ENCODE data around the gene NRIP3. TPM values are rescaled to one million over a fixed set of nuclear protein-coding genes. Genes with fewer than 3 reads are reported as not detected.

The NRIP3 gene
- polyA plus RNA-seq (2011; rRNA removed) = 11.1 and 12.3 TPM in 2 replicates
- 13.5 and 15.8 TPM in 2 replicates for polyA minus RNA-seq (2011; rRNA and poly(A)+ RNA removed)

GRCh38 chr11:9003573-9004182 lies at the start of gene NRIP3:
Gene NRIP3, minus strand, starts transcription at chr11:9004001. Its CDS starts 66 bp downstream, at chr11:9003935.
- POLR2A ChIA-PET = interaction anchor here (0.6 to 1.2 kb wide), 4 partner anchors 13 to 39 kb away, joined by 3 to 6 read pairs (median 3); partner anchors contain the start of gene TMEM9B

DNA sequence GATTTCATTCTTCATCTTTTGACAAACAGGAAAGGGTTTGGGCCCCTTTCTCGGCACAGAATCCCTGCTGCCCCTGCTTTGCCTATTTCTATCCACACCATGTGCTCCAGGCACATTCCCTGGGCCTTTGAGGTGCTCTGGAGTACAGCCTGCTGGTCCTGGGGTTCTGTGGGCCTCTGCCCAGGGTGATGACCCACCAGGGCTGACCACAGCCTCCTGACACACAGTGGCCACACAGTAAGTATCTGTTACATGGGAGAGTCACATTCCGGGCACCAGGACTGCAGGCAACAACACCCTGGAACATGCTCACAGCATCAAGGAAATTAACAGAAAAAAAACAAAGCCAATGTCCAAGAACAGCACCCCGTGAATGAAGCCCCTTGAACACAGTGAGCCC lies 48.5 kb upstream of the NRIP3 start:
- CTCF ChIA-PET = no interaction called here
- Histone ChIP-seq H3K4me3 (ENCODE audit: low read depth, low read length) (no peak overlapping the region), H3K27ac (ENCODE audit: low read depth, low read length) (no peak overlapping the region), H3K9me3 (ENCODE audit: control insufficient read depth, insufficient read depth, low read length) (no peaks in the 10 kb centered on the region), H3K27me3 (ENCODE audit: control insufficient read depth, insufficient read depth, low read length) (no peaks in the 10 kb centered on the region)
- POLR2A ChIA-PET = no interaction called here
- no peak for DNase-seq (ENCODE audit: low read depth, low spot score)
- TF ChIP-seq, protein P1, sequence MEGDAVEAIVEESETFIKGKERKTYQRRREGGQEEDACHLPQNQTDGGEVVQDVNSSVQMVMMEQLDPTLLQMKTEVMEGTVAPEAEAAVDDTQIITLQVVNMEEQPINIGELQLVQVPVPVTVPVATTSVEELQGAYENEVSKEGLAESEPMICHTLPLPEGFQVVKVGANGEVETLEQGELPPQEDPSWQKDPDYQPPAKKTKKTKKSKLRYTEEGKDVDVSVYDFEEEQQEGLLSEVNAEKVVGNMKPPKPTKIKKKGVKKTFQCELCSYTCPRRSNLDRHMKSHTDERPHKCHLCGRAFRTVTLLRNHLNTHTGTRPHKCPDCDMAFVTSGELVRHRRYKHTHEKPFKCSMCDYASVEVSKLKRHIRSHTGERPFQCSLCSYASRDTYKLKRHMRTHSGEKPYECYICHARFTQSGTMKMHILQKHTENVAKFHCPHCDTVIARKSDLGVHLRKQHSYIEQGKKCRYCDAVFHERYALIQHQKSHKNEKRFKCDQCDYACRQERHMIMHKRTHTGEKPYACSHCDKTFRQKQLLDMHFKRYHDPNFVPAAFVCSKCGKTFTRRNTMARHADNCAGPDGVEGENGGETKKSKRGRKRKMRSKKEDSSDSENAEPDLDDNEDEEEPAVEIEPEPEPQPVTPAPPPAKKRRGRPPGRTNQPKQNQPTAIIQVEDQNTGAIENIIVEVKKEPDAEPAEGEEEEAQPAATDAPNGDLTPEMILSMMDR (IDR thresholded peaks at IDR 0.05; ENCODE audit: low read depth, low read length) = no peak

More at GRCh38 chr11:9003573-9004182, at the start of gene NRIP3:
- Histone ChIP-seq H3K9me3 (ENCODE audit: control insufficient read depth, insufficient read depth, low read length) (peaks cover 3% of the 10 kb centered on the region; the same call in 1 of the 2 replicates), H3K4me3 (ENCODE audit: low read depth, low read length) (peak within 1 kb of the TSS; percentile 62), H3K27me3 (ENCODE audit: control insufficient read depth, insufficient read depth, low read length) (peaks cover 27% of the 10 kb centered on the region), H3K27ac (ENCODE audit: low read depth, low read length) (no peak within 1 kb of the TSS)
- DNase-seq (ENCODE audit: low read depth, low spot score) = no peak
- TF ChIP-seq, protein P1 (IDR thresholded peaks at IDR 0.05; ENCODE audit: low read depth, low read length) = no peak
- CTCF ChIA-PET = interaction anchor here (1.0 to 1.1 kb wide), 2 partner anchors 12 to 134 kb away, joined by 3 read pairs; no protein-coding TSS in a partner anchor

- ChIA-PET POLR2A (no interaction called here), CTCF (interaction anchor here (2.4 kb wide), 1 partner anchor 34 kb away, joined by 11 read pairs; no protein-coding TSS in a partner anchor)
- no peaks in the 10 kb centered on the region for H3K27me3 ChIP-seq (ENCODE audit: control insufficient read depth, insufficient read depth, low read length)
- DNase-seq (ENCODE audit: low read depth, low spot score) = no peak
- TF ChIP-seq, protein P1 (IDR thresholded peaks at IDR 0.05; ENCODE audit: low read depth, low read length) = no peak
- H3K4me3 ChIP-seq (ENCODE audit: low read depth, low read length) = no peak overlapping the region
- H3K9me3 ChIP-seq (ENCODE audit: control insufficient read depth, insufficient read depth, low read length) = no peaks in the 10 kb centered on the region
- H3K27ac ChIP-seq (ENCODE audit: low read depth, low read length) = no peak overlapping the region
Measured at GRCh38 chr11:9049959-9050358, 46.2 kb upstream of the NRIP3 start.

GRCh38 chr11:9047964-9048523 lies 44.2 kb upstream of the NRIP3 start:
- no peak overlapping the region for H3K4me3 ChIP-seq (ENCODE audit: low read depth, low read length)
- ChIA-PET POLR2A (no interaction called here), CTCF (interaction anchor here (1.0 to 5.0 kb wide), 3 partner anchors 11 to 90 kb away, joined by 3 to 29 read pairs (median 6); no protein-coding TSS in a partner anchor)
- H3K27ac ChIP-seq (ENCODE audit: low read depth, low read length) = no peak overlapping the region
- H3K27me3 ChIP-seq (ENCODE audit: control insufficient read depth, insufficient read depth, low read length) = no peaks in the 10 kb centered on the region
- no peaks in the 10 kb centered on the region for H3K9me3 ChIP-seq (ENCODE audit: control insufficient read depth, insufficient read depth, low read length)
- peak; percentile 7 for DNase-seq (ENCODE audit: low read depth, low spot score)
- TF ChIP-seq, protein P1 (IDR thresholded peaks at IDR 0.05; ENCODE audit: low read depth, low read length) = no peak

GRCh38 chr11:9046481-9046880 lies 42.7 kb upstream of the NRIP3 start:
- no peaks in the 10 kb centered on the region for H3K9me3 ChIP-seq (ENCODE audit: control insufficient read depth, insufficient read depth, low read length)
- no peaks in the 10 kb centered on the region for H3K27me3 ChIP-seq (ENCODE audit: control insufficient read depth, insufficient read depth, low read length)
- DNase-seq (ENCODE audit: low read depth, low spot score) = no peak
- CTCF ChIA-PET = interaction anchor here (0.7 to 5.0 kb wide), 2 partner anchors 31 to 33 kb away, joined by 5 to 29 read pairs; no protein-coding TSS in a partner anchor
- TF ChIP-seq, protein P1 (IDR thresholded peaks at IDR 0.05; ENCODE audit: low read depth, low read length) = no peak
- H3K27ac ChIP-seq (ENCODE audit: low read depth, low read length) = no peak overlapping the region
- POLR2A ChIA-PET = no interaction called here
- no peak overlapping the region for H3K4me3 ChIP-seq (ENCODE audit: low read depth, low read length)
